Thyroid gland (tissue), 4 donors: Measurements from ENCODE around the gene ARHGAP45.

Experiments
- CTCF ChIP-seq, 6 experiments: fragments of 200-600 bp in 3 of 6; fragments of 450-650 bp in 3 of 6; sonication (generic) in 3 of 6; IDR thresholded peaks; one replicate each; pipeline ENCODE4 v1.5.1; 2016 to 2019; ENCODE audit warnings: antibody characterized with exemption in 6 of 6, mild to moderate bottlenecking in 2 of 6, inconsistent platforms in 1 of 6, moderate library complexity in 1 of 6
- POLR2A ChIP-seq, 2 donors: fragments of 450-650 bp; IDR thresholded peaks; one replicate each; pipeline ENCODE4 v1.6.1; 2017; ENCODE audit warnings: antibody characterized with exemption in 2 of 2, mild to moderate bottlenecking in 2 of 2, moderate library complexity in 1 of 2

DNA sequence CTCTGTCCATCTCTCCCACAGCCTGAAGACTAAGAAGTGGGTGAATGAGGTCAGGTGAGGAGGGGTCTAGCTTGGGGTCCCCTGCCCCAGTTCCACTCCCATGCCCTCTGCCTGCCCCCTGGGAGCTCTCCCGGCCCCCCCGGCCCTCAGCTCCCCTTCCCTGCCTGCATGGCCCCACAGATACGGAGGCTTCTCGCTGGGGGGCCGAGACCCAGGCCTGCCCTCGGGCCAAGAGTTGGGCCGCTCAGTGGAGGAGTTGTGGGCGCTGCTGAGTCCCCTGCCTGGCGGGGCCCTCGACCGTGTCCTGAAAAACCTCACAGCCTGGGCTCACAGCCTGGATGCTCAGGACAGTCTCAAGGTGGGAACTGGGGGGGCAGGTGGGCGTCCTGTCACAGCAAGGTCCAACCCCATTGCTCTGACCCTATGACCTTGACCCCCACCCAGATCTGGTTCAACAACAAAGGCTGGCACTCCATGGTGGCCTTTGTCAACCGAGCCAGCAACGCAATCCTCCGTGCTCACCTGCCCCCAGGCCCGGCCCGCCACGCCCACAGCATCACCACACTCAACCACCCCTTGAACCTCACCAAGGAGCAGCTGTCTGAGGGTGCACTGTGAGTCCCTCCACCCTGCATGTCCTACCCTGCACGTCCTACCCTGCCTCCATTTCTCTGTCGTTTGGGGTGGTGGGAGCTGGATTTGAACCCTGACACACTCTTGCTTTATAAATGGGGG lies 10.9 kb upstream of the ARHGAP45 start:
- TF ChIP-seq CTCF (IDR thresholded peaks at IDR 0.05) (no peak), POLR2A (IDR thresholded peaks at IDR 0.05) (no peak)
